Measurements from ENCODE around the gene RPL13A. TPM values are rescaled to one million over a fixed set of nuclear protein-coding genes. Genes with fewer than 3 reads are reported as not detected.
A peak's percentile ranks its signal among the peaks of the same experiment; 100 is the strongest.

Gene RPL13A
- total and polyA plus RNA-seq, 2 of the 13 experiments (the other 11 are each of a cell fraction or from before 2014, with no cell fraction given): 2,601 to 3,407 TPM

GRCh38 chr19:49490287-49491029 lies 3.0 kb downstream of the RPL13A start:
- Histone ChIP-seq H3K9me3 (ENCODE audit: low read length) (no peaks in the 10 kb centered on the region), H3K4me1 (ENCODE audit: insufficient read depth, low read length) (peaks cover 36% of the 10 kb centered on the region), H3K27ac (ENCODE audit: extremely low read length, insufficient read depth, low read length) (peak overlapping the region; percentile 87), H3K27me3 (ENCODE audit: control insufficient read depth in 1 of 2, insufficient read depth in 2 of 2, low read length in 2 of 2) (peaks cover 0 to 3% of the 10 kb centered on the region in 2 experiments; a peak in 1 of 5 replicates), H3K36me3 (replicated peaks in 1 of 2; ENCODE audit: control insufficient read depth in 1 of 2, insufficient read depth in 2 of 2, low read length in 2 of 2) (peaks cover 19 to 40% of the 10 kb centered on the region in 2 experiments), H3K4me2 (ENCODE audit: low read depth, low read length) (peak overlapping the region; percentile 90), H3K79me2 (ENCODE audit: insufficient read depth, low read length) (peaks cover 40% of the 10 kb centered on the region), H3K4me3 (replicated peaks in 1 of 3; ENCODE audit: insufficient read depth in 1 of 3, low read depth in 2 of 3, low read length in 3 of 3) (peak overlapping the region in 2 of 3 experiments; percentile 93 to 98; a peak in 3 of 6 replicates), H3K9ac (ENCODE audit: insufficient read depth, low read depth, low read length) (peak overlapping the region; percentile 100), H4K20me1 (ENCODE audit: insufficient read depth, low read length) (peaks cover 45% of the 10 kb centered on the region), H2AFZ (ENCODE audit: low read length) (no peak overlapping the region)
- ChIA-PET CTCF (ENCODE audit: low intra/inter-chr PET ratio, low total read pairs) (no interaction called here), POLR2A (interaction anchor here (2.9 kb wide), 1 partner anchor 12 kb away, joined by 14 read pairs; no protein-coding TSS in a partner anchor)
- WGBS (ENCODE audit: low lambda C conversion rate): 88% methylated on average over 18 of the region's 27 CpGs
- intact Hi-C loops (cut with micrococcal nuclease; ENCODE audit: unreplicated experiment) (no loop called here), in situ Hi-C loops (cut with HindIII; ENCODE audit: extremely low pct_ligation_motif_present, low pct_unique_long_range_greater_than_20kb) (no loop called here)
- ATAC-seq (no peak), DNase-seq (ENCODE audit: low spot score) (no peak), FAIRE-seq (no peak)
- BruUV-seq (replicated peaks): no TSS peak
- TF ChIP-seq ZNF350 (CRISPR knock-in tag; IDR thresholded peaks at IDR 0.05; ENCODE audit: borderline replicate concordance, low read depth): no peak
- peak; percentile 31; the same call in 1 of the 2 replicates for TF ChIP-seq HNRNPL (IDR thresholded peaks at IDR 0.05; ENCODE audit: low read depth, low read length)
- TF ChIP-seq, protein P1, sequence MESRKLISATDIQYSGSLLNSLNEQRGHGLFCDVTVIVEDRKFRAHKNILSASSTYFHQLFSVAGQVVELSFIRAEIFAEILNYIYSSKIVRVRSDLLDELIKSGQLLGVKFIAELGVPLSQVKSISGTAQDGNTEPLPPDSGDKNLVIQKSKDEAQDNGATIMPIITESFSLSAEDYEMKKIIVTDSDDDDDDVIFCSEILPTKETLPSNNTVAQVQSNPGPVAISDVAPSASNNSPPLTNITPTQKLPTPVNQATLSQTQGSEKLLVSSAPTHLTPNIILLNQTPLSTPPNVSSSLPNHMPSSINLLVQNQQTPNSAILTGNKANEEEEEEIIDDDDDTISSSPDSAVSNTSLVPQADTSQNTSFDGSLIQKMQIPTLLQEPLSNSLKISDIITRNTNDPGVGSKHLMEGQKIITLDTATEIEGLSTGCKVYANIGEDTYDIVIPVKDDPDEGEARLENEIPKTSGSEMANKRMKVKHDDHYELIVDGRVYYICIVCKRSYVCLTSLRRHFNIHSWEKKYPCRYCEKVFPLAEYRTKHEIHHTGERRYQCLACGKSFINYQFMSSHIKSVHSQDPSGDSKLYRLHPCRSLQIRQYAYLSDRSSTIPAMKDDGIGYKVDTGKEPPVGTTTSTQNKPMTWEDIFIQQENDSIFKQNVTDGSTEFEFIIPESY (CRISPR knock-in tag; IDR thresholded peaks at IDR 0.05): peak; percentile 12; the same call in 1 of the 2 replicates
- TF ChIP-seq POLR2AphosphoS5 (IDR thresholded peaks at IDR 0.05; ENCODE audit: low read depth, low read length): peak; percentile 21; the same call in 1 of the 2 replicates
- TF ChIP-seq ZNF597 (CRISPR knock-in tag; IDR thresholded peaks at IDR 0.05): no peak
- 0 out of 2 replicates have a peak, but pooled peaks have one; percentile 24 for TF ChIP-seq ZNF280B (CRISPR knock-in tag; IDR thresholded peaks at IDR 0.05; ENCODE audit: borderline replicate concordance)
- no peak for TF ChIP-seq RFX1 (IDR thresholded peaks at IDR 0.05)
- peak; percentile 12 to 42; a peak in 1 of 4 replicates for TF ChIP-seq POLR2A (IDR thresholded peaks at IDR 0.05; ENCODE audit: insufficient read depth in 1 of 2, low read depth in 2 of 2, low read length in 2 of 2)
- TF ChIP-seq AGO2 (optimal IDR thresholded peaks at IDR 0.05; ENCODE audit: low read depth, low read length): peak; percentile 91
- no peak for TF ChIP-seq ZNF564 (CRISPR knock-in tag; IDR thresholded peaks at IDR 0.05)
- TF ChIP-seq, protein P2, sequence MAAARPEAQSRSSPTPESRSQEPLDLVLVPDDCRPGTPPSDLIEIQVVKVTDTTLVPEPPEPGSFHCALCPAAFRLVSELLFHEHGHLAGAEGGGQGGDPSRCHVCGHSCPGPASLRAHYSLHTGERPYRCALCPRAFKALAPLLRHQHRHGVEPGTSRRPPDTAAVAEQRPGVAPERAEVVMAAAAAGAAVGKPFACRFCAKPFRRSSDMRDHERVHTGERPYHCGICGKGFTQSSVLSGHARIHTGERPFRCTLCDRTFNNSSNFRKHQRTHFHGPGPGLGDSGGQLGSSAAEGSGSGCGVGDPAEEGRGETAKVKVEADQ (CRISPR knock-in tag; IDR thresholded peaks at IDR 0.05; ENCODE audit: borderline replicate concordance): 0 out of 2 replicates have a peak, but pooled peaks have one; percentile 28
- TF ChIP-seq RBFOX2 (IDR thresholded peaks at IDR 0.05; ENCODE audit: low read depth, low read length): peak; percentile 78
- TF ChIP-seq, protein P3, sequence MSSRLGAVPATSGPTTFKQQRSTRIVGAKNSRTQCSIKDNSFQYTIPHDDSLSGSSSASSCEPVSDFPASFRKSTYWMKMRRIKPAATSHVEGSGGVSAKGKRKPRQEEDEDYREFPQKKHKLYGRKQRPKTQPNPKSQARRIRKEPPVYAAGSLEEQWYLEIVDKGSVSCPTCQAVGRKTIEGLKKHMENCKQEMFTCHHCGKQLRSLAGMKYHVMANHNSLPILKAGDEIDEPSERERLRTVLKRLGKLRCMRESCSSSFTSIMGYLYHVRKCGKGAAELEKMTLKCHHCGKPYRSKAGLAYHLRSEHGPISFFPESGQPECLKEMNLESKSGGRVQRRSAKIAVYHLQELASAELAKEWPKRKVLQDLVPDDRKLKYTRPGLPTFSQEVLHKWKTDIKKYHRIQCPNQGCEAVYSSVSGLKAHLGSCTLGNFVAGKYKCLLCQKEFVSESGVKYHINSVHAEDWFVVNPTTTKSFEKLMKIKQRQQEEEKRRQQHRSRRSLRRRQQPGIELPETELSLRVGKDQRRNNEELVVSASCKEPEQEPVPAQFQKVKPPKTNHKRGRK (CRISPR knock-in tag; IDR thresholded peaks at IDR 0.05): no peak
- TF ChIP-seq RAD51 (IDR thresholded peaks at IDR 0.05; ENCODE audit: borderline replicate concordance): no peak
- TF ChIP-seq SNAPC5 (CRISPR knock-in tag; IDR thresholded peaks at IDR 0.05; ENCODE audit: borderline replicate concordance): no peak

Data from HepG2 (cell line).